NCI-H1105 (cell line): ENCODE results near the gene BABAM2.

Experiments
- DNase-seq: peaks from one replicate; lab custom pipeline; 2025; lab: John Stamatoyannopoulos, UW

BABAM2 gene

GRCh38 chr2:27911458-27912210 lies 21.1 kb downstream of the BABAM2 start:
- DNase-seq: no peak

GRCh38 chr2:27912512-27912911 lies 22.0 kb downstream of the BABAM2 start:
- no peak for DNase-seq

- no peak for DNase-seq
Observed at GRCh38 chr2:27914041-27914804, 23.7 kb downstream of the BABAM2 start.

- no peak for DNase-seq
Observed at GRCh38 chr2:27914805-27915175, 24.3 kb downstream of the BABAM2 start.

GRCh38 chr2:27915191-27915590 lies 24.7 kb downstream of the BABAM2 start:
- no peak for DNase-seq

GRCh38 chr2:27915874-27916273 lies 25.3 kb downstream of the BABAM2 start:
- DNase-seq: no peak

- no peak for DNase-seq
Observed at GRCh38 chr2:27916293-27916995, 25.9 kb downstream of the BABAM2 start.

- no peak for DNase-seq
Observed at GRCh38 chr2:27920148-27920885, 29.8 kb downstream of the BABAM2 start.

- DNase-seq: no peak
Observed at GRCh38 chr2:27921424-27921823, 30.9 kb downstream of the BABAM2 start.

GRCh38 chr2:27921880-27922547 lies 31.5 kb downstream of the BABAM2 start:
- no peak for DNase-seq

GRCh38 chr2:27922842-27923241 lies 32.3 kb downstream of the BABAM2 start:
- no peak for DNase-seq

- no peak for DNase-seq
Observed at GRCh38 chr2:27925766-27926472, 35.4 kb downstream of the BABAM2 start.

- DNase-seq: no peak
Observed at GRCh38 chr2:27929916-27930486, 39.5 kb downstream of the BABAM2 start.

GRCh38 chr2:27931361-27931950 lies 40.9 kb downstream of the BABAM2 start:
- no peak for DNase-seq

GRCh38 chr2:27932396-27932795 lies 41.9 kb downstream of the BABAM2 start:
- no peak for DNase-seq

- DNase-seq: no peak
Observed at GRCh38 chr2:27935026-27935425, 44.5 kb downstream of the BABAM2 start.

- DNase-seq: no peak
Observed at GRCh38 chr2:27940090-27940671, 49.7 kb downstream of the BABAM2 start.

- no peak for DNase-seq
Observed at GRCh38 chr2:27940982-27941381, 50.5 kb downstream of the BABAM2 start.

GRCh38 chr2:27942612-27943547 lies 52.4 kb downstream of the BABAM2 start:
- DNase-seq: no peak
